Heart right ventricle (tissue), 16 donors: ENCODE results near the gene PTPRN2. TPM values are rescaled to one million over a fixed set of nuclear protein-coding genes. Genes with fewer than 3 reads are reported as not detected.

Experiments used
- ATAC-seq, 8 donors: fragments of 200-7000 bp; cut with Tn5 transposase; one replicate each; pipeline ENCODE4 v1.9.1; 2020; ENCODE audit warnings: mild to moderate bottlenecking in 8 of 8, moderate library complexity in 8 of 8, moderate number of reproducible peaks in 1 of 8
- DNase-seq, 2 donors: peaks; one replicate each; pipeline ENCODE4 v3.0.0-alpha.2; 2020
- H3K27ac ChIP-seq, 10 donors: fragments of 200-600 bp; sonication (generic) in 2 of 10; one replicate each; pipeline versions ENCODE4 v1.5.0 to v1.8.0; 2020 to 2022; ENCODE audit warnings: mild to moderate bottlenecking in 3 of 10
- H3K27me3 ChIP-seq, 7 donors: fragments of 200-600 bp; one replicate each; pipeline ENCODE4 v1.8.0; 2021 to 2022; ENCODE audit warnings: mild to moderate bottlenecking in 2 of 7
- H3K36me3 ChIP-seq, 9 donors: fragments of 200-600 bp; sonication (generic) in 1 of 9; one replicate each; pipeline versions ENCODE4 v1.5.0 to v1.8.0; 2020 to 2022; ENCODE audit warnings: mild to moderate bottlenecking in 2 of 9
- H3K4me1 ChIP-seq, 9 donors: fragments of 200-600 bp; sonication (generic) in 1 of 9; one replicate each; pipeline versions ENCODE4 v1.5.0 to v1.8.0; 2020 to 2022; ENCODE audit warnings: mild to moderate bottlenecking in 4 of 9
- H3K4me3 ChIP-seq, 10 donors: fragments of 200-600 bp; sonication (generic) in 2 of 10; one replicate each; pipeline versions ENCODE4 v1.5.0 to v1.8.0; 2020 to 2022; ENCODE audit warnings: mild to moderate bottlenecking in 7 of 10, moderate library complexity in 2 of 10
- H3K9me3 ChIP-seq, 11 donors: fragments of 200-600 bp in 10 of 11; sonication (generic) in 2 of 11; one replicate each; pipeline versions ENCODE4 v1.5.0 to v1.8.0; 2013 to 2022; ENCODE audit warnings: mild to moderate bottlenecking in 2 of 11, control low read depth in 1 of 11, moderate library complexity in 1 of 11
- CTCF ChIP-seq, 9 donors: fragments of 200-600 bp; sonication (generic) in 2 of 9; IDR thresholded peaks; one replicate each; pipeline versions ENCODE4 v1.5.0 to v1.8.0; 2021 to 2022; ENCODE audit warnings: antibody characterized with exemption in 9 of 9, mild to moderate bottlenecking in 5 of 9, moderate library complexity in 1 of 9
- WGBS, 2 donors: extraction: QIAGEN DNeasy Blood & Tissue Kit; methylation state at CpG; one replicate each; pipeline ENCODE4 v1.1.7; 2013; ENCODE audit warnings: inconsistent platforms in 1 of 2; 5-methylcytosine and 5-hydroxymethylcytosine counted together
- intact Hi-C, 10 donors: fragments of 100-400 bp; cut with DNase I; formaldehyde crosslinking; loops; one replicate each; pipeline versions ENCODE4 v1.11.1 to v1.14.2; 2022
- polyA plus RNA-seq, 2 donors: library from polyadenylated mRNA; stranded (reverse); fragments of 200-250 nt; gene quantifications; one replicate each; pipeline ENCODE4 v1.2.3, GENCODE V29; 2013
- total RNA-seq, 10 donors: library from RNA; stranded (reverse); fragmentation: NEBNext Ultra II Directional in 3 of 10; extraction: Animal tissue kit (Norgen Biotek cat#: 25700) in 3 of 10; gene quantifications; one replicate each; pipeline versions ENCODE4 v1.2.1 to v1.2.4, GENCODE V29; 2021 to 2023
- donor health status: Arrhythmogenic right ventricular cardiomyopathy.
- donor health status: ischemic (EF 13 %, LVEDD 7.1; RV severe dilation, severe dysfunction).
- donor health status: healthy with polysubstance abuse.
- donor health status: DM: no; HTN: yes; CAD: no.
- donor health status: DM: no; HTN: no; CAD: no.
- donor health status: ischemic (EF 25% LVEDD 6.9; RV normal size, moderate dysfunction).
- donor health status: ischemic (EF 25% LVEDD 5.7; RV mildly dilated, moderate dysfunction).
- donor health status: healthy.
- donor health status: DM: yes; HTN: yes; CAD: no.
- donor health status: Ischemic cardiomyopathy.
- donor health status: ischemic (EF 35%, LVEDD 5.7; RV mildly dilated, moderate dysfunction).
- donor health status: nonischemic (EF 11% LVEDD 7.7; RV severe dilation, severe dysfunction).
- donor health status: DM: yes; HTN: yes; CAD: no.
- donor health status: PGD.
- donor health status: ischemic (EF 29% LVEDD 5.4; RV normal size, mild dysfunction).
- donor health status: nonischemic (EF 23%, LVEDD 6.1; RV moderate dilation, normal function).

The PTPRN2 gene
- total and polyA plus RNA-seq, 12 donors: 0.82 to 1.8 (median 1.3) TPM

- H3K36me3 ChIP-seq: no peaks in the 10 kb centered on the region
- no peak for TF ChIP-seq CTCF (IDR thresholded peaks at IDR 0.05)
- ATAC-seq (no peak), DNase-seq (no peak)
- WGBS, 2 donors: 83 to 84% methylated on average over 29 of the region's 29 CpGs
- intact Hi-C loops: loop anchor here in 1 of 10 donors (1.0 kb wide), 1 partner anchor 42 kb away; no protein-coding TSS in a partner anchor
- no peak overlapping the region for H3K4me3 ChIP-seq
- peaks cover 0 to 45% (median 19%) of the 10 kb centered on the region in 7 donors for H3K27me3 ChIP-seq
- H3K9me3 ChIP-seq: peaks cover 0 to 4% (median 0%) of the 10 kb centered on the region in 11 donors
- H3K4me1 ChIP-seq: no peaks in the 10 kb centered on the region
- H3K27ac ChIP-seq: no peak overlapping the region
Observed at GRCh38 chr7:157843336-157844140, 744.1 kb downstream of the PTPRN2 start.

GRCh38 chr7:157841773-157842370 lies 745.8 kb downstream of the PTPRN2 start:
- DNase-seq: no peak
- ATAC-seq: no peak
- intact Hi-C loops: loop anchor here in 1 of 10 donors (2.0 kb wide), 1 partner anchor 19 kb away; no protein-coding TSS in a partner anchor
- H3K4me1 ChIP-seq: no peaks in the 10 kb centered on the region
- H3K9me3 ChIP-seq: peaks cover 0 to 4% (median 0%) of the 10 kb centered on the region in 11 donors
- no peak overlapping the region for H3K4me3 ChIP-seq
- no peak overlapping the region for H3K27ac ChIP-seq
- no peak for TF ChIP-seq CTCF (IDR thresholded peaks at IDR 0.05)
- H3K27me3 ChIP-seq: peaks cover 0 to 44% (median 19%) of the 10 kb centered on the region in 7 donors
- H3K36me3 ChIP-seq: no peaks in the 10 kb centered on the region
- WGBS, 2 donors: 63% methylated on average over 14 of the region's 14 CpGs

- intact Hi-C loops: loop anchor here in 1 of 10 donors (2.0 kb wide), 1 partner anchor 20 kb away; no protein-coding TSS in a partner anchor
- Histone ChIP-seq H3K4me3 (no peak overlapping the region), H3K4me1 (no peaks in the 10 kb centered on the region), H3K27ac (no peak overlapping the region), H3K36me3 (no peaks in the 10 kb centered on the region), H3K27me3 (peaks cover 0 to 44% (median 19%) of the 10 kb centered on the region in 7 donors), H3K9me3 (peaks cover 0 to 4% (median 0%) of the 10 kb centered on the region in 11 donors)
- ATAC-seq: no peak
- DNase-seq: no peak
- no peak for TF ChIP-seq CTCF (IDR thresholded peaks at IDR 0.05)
- WGBS, 2 donors: 57 to 60% methylated on average over 25 of the region's 25 CpGs
Observed at GRCh38 chr7:157840914-157841772, 746.5 kb downstream of the PTPRN2 start.
